ENCODE data around the gene RTN1.

DNA sequence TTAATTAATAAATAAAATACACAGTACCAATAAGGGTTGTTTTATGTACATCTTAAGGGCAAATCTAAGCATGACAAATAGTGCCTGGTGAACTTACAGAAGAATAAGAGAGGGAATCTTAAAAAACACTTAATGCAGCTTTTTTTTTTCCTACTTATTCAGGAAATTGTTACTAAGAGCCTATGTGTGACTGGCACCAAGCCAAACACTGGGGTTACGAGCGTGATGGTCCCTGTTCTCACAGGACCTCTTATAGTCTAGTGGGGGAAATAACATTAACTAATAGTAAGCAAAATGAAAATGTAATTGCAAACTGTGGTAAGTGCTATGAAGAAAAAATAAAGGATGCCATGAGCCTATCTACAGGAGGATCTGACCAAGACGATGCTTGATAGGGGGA, 53.6 kb downstream of the RTN1 start:
- TF ChIP-seq EZH2phosphoT487 (IDR thresholded peaks at IDR 0.05; ENCODE audit: low read length) (no peak), EZH2 (optimal IDR thresholded peaks at IDR 0.05; ENCODE audit: low read depth, low read length) (no peak)
- TF ChIP-seq, protein P1, sequence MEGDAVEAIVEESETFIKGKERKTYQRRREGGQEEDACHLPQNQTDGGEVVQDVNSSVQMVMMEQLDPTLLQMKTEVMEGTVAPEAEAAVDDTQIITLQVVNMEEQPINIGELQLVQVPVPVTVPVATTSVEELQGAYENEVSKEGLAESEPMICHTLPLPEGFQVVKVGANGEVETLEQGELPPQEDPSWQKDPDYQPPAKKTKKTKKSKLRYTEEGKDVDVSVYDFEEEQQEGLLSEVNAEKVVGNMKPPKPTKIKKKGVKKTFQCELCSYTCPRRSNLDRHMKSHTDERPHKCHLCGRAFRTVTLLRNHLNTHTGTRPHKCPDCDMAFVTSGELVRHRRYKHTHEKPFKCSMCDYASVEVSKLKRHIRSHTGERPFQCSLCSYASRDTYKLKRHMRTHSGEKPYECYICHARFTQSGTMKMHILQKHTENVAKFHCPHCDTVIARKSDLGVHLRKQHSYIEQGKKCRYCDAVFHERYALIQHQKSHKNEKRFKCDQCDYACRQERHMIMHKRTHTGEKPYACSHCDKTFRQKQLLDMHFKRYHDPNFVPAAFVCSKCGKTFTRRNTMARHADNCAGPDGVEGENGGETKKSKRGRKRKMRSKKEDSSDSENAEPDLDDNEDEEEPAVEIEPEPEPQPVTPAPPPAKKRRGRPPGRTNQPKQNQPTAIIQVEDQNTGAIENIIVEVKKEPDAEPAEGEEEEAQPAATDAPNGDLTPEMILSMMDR (IDR thresholded peaks at IDR 0.05; ENCODE audit: low read length): no peak

Data from MM.1S (cell line).